ENCODE results near the gene DNAH6. TPM values are rescaled to one million over a fixed set of nuclear protein-coding genes. Genes with fewer than 3 reads are reported as not detected.

The DNAH6 gene
- total RNA-seq, 6 experiments from 2014 or later = 0.66 to 2.3 (median 1.3) TPM

DNA sequence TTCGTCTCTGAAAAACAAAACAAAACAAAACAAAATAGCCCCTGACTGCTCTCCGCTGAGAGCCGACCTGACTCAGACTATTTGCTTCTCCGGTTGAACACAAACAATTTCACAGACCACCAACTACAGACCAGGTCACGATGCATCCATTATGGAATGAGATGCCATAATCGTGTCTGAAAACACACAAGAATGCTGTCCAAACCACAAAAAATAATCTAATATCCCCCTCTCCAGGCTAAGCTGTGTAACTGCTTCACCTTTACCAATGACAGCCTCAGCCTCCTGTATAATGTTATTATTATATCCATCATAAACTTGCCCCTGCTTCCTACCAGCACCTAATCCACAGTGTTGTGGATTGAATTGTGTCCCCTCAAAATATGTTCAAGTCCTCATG lies 114.7 kb downstream of the DNAH6 start:
- 63% methylated on average over 6 of the region's 6 CpGs for WGBS (ENCODE audit: insufficient coverage, low coverage, low lambda C conversion rate, missing lambda C conversion rate)
- intact Hi-C loops (cut with DNase I) = no loop called here
- Histone ChIP-seq H3K27me3 (no peaks in the 10 kb centered on the region), H3K4me3 (no peak overlapping the region), H3K9me3 (no peaks in the 10 kb centered on the region), H3K4me1 (peaks cover 0 to 11% (median 3%) of the 10 kb centered on the region in 4 donors), H3K27ac (no peak overlapping the region), H3K36me3 (no peaks in the 10 kb centered on the region)
- ATAC-seq (peak; percentile 44 to 77 (median 61)), DNase-seq (no peak)
- TF ChIP-seq POLR2A (IDR thresholded peaks at IDR 0.05) = no peak
- TF ChIP-seq, protein P1, sequence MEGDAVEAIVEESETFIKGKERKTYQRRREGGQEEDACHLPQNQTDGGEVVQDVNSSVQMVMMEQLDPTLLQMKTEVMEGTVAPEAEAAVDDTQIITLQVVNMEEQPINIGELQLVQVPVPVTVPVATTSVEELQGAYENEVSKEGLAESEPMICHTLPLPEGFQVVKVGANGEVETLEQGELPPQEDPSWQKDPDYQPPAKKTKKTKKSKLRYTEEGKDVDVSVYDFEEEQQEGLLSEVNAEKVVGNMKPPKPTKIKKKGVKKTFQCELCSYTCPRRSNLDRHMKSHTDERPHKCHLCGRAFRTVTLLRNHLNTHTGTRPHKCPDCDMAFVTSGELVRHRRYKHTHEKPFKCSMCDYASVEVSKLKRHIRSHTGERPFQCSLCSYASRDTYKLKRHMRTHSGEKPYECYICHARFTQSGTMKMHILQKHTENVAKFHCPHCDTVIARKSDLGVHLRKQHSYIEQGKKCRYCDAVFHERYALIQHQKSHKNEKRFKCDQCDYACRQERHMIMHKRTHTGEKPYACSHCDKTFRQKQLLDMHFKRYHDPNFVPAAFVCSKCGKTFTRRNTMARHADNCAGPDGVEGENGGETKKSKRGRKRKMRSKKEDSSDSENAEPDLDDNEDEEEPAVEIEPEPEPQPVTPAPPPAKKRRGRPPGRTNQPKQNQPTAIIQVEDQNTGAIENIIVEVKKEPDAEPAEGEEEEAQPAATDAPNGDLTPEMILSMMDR (IDR thresholded peaks at IDR 0.05) = peak; percentile 45 to 53 (median 48)

DNA sequence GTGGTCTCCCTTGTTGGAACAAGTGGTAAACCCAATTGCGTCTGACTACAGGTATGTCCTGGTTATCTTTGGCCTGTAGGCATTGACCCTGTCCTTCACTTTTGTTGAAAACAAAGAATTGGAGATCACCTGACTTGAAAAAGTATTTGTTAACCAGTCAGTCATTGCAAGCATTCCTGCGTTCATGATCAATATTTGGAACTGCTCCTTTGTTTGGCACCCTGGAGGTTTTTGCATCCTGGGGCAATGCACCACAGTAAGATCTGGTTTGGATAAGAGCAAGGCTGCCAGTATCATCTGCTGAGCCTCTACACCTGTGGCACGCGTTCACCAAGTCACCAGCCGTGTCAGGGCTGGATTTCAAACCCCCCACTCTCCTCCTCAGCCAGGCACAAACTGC lies 115.7 kb downstream of the DNAH6 start:
- no peaks in the 10 kb centered on the region for H3K36me3 ChIP-seq
- H3K4me3 ChIP-seq = no peak overlapping the region
- no peaks in the 10 kb centered on the region for H3K27me3 ChIP-seq
- no peak overlapping the region for H3K27ac ChIP-seq
- TF ChIP-seq POLR2A (IDR thresholded peaks at IDR 0.05) = no peak
- TF ChIP-seq, protein P1 (IDR thresholded peaks at IDR 0.05) = no peak
- H3K4me1 ChIP-seq = peaks cover 0 to 11% (median 3%) of the 10 kb centered on the region in 4 donors
- DNase-seq = peak; percentile 25 to 71 (median 55)
- WGBS (ENCODE audit: insufficient coverage, low coverage, low lambda C conversion rate, missing lambda C conversion rate) = 17% methylated on average over 5 of the region's 5 CpGs
- intact Hi-C loops (cut with DNase I) = no loop called here
- peak; percentile 88 to 95 (median 92) for ATAC-seq
- no peaks in the 10 kb centered on the region for H3K9me3 ChIP-seq

DNA sequence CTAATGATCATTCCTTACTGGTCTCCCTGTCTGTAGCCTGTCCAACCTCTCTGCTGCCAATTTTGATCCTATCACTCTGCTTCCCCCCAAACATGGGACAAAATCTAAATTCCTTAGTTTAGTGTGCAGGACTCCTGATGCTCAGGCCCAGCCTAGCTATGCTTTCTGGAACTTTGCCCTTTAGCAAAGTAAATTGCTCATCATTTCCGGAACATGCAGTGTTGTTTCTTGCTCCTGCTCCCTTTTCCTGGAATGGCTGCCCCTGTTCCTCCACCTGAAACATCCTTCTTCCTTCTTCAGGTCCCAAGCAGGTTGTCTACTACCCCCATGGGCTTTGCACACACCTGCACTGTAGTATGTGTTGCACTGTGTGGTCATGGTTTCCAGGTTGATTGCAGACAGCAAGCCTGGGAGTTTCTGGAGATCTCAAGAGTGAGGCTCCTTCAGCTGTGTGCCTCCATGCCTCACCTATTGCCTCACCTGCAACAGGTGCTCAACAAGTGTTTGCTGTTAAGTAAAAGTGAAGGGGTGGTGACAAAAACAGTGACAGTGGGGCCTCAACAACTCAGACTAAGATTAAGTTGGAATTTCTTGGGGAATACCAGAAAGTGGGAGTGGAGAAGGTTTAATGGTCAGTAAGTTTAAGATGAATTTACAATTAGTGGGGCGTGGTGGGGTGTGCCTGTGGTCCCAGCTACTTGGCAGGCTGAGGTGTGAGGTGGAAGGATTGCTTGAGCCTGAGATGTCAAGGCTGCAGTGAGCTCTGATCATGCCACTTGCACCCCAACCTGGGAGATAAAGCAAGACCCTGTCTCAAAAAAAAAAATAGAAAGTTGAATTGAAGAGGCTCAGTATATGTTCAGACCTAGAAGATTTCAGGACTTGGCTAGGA lies 120.0 kb downstream of the DNAH6 start:
- Histone ChIP-seq H3K9me3 (no peaks in the 10 kb centered on the region), H3K4me3 (no peak overlapping the region), H3K27me3 (no peaks in the 10 kb centered on the region), H3K36me3 (no peaks in the 10 kb centered on the region), H3K4me1 (peaks cover 0 to 9% (median 3%) of the 10 kb centered on the region in 4 donors), H3K27ac (no peak overlapping the region)
- TF ChIP-seq POLR2A (IDR thresholded peaks at IDR 0.05) = no peak
- TF ChIP-seq, protein P1 (IDR thresholded peaks at IDR 0.05) = no peak
- DNase-seq = no peak
- peak in 1 of 4 donors; percentile 42 for ATAC-seq
- 60% methylated on average over 2 of the region's 2 CpGs for WGBS (ENCODE audit: insufficient coverage, low coverage, low lambda C conversion rate, missing lambda C conversion rate)
- intact Hi-C loops (cut with DNase I) = no loop called here

DNA sequence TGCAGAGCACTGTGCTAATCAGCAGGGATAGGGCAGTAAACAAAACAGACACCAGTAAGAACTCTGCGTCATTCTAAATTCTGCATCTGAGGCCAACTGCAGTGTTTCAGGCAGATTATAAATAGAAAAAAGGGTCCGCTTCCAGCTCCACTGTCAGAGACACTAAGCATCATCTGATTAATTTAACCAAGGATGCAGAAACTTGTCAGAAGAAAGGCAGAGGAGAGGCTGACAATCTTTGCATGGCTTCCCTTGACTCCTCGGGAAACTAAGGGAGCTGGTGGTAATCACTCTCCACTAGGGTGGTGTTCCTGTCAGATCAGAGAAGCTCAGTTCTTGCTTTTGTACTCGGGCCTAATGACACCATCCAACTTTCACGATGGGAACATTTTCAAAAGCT lies 123.5 kb downstream of the DNAH6 start:
- TF ChIP-seq, protein P1 (IDR thresholded peaks at IDR 0.05) = no peak
- no peak for TF ChIP-seq POLR2A (IDR thresholded peaks at IDR 0.05)
- 83% methylated on average over 4 of the region's 5 CpGs for WGBS (ENCODE audit: insufficient coverage, low coverage, low lambda C conversion rate, missing lambda C conversion rate)
- ATAC-seq (no peak), DNase-seq (no peak)
- H3K4me3 ChIP-seq = no peak overlapping the region
- H3K27me3 ChIP-seq = no peaks in the 10 kb centered on the region
- no peaks in the 10 kb centered on the region for H3K36me3 ChIP-seq
- no peak overlapping the region for H3K27ac ChIP-seq
- H3K4me1 ChIP-seq = no peaks in the 10 kb centered on the region
- no peaks in the 10 kb centered on the region for H3K9me3 ChIP-seq
- intact Hi-C loops (cut with DNase I) = no loop called here

All from right lobe of liver (tissue), 6 donors.